Nephron (organoid): ENCODE results near the gene KDM3B.

Experiments used
- H3K27ac Mint-ChIP-seq, 3 experiments: 2 replicates each; pipeline ENCODE4 v1.8.0; 2020; ENCODE audit warnings: mixed read lengths in 3 of 3, mild to moderate bottlenecking in 2 of 3, moderate library complexity in 1 of 3
- H3K27me3 Mint-ChIP-seq: 2 replicates; pipeline ENCODE4 v1.8.0; 2021; ENCODE audit warnings: low read depth, mild to moderate bottlenecking, moderate library complexity, mixed read lengths
- H3K36me3 Mint-ChIP-seq: 2 replicates; pipeline ENCODE4 v1.8.0; 2020; ENCODE audit warnings: low read depth, mixed read lengths
- H3K4me1 Mint-ChIP-seq: 2 replicates; pipeline ENCODE4 v1.8.0; 2020; ENCODE audit warnings: mixed read lengths
- H3K4me3 Mint-ChIP-seq, 3 experiments: 2 replicates each; pipeline ENCODE4 v1.8.0; 2020; ENCODE audit warnings: mild to moderate bottlenecking in 3 of 3, mixed read lengths in 3 of 3, moderate library complexity in 2 of 3
- H3K9me3 Mint-ChIP-seq: 2 replicates; pipeline ENCODE4 v1.8.0; 2020; ENCODE audit warnings: mixed read lengths
- CTCF ChIP-seq, 3 experiments: fragments of 200-600 bp; sonication (generic); IDR thresholded peaks; one replicate each; pipeline ENCODE4 v1.5.0; 2021; ENCODE audit warnings: antibody characterized with exemption in 3 of 3; ENCODE audit not compliant: unreplicated experiment in 3 of 3

Gene KDM3B

GRCh38 chr5:138466125-138466899 lies 113.8 kb downstream of the KDM3B start:
- H3K9me3 Mint-ChIP-seq = no peaks in the 10 kb centered on the region
- peak overlapping the region in 2 of 3 experiments; percentile 49 to 60 for H3K27ac Mint-ChIP-seq
- no peak for TF ChIP-seq CTCF (IDR thresholded peaks at IDR 0.05; ENCODE audit: unreplicated experiment in 3 of 3)
- peaks cover 29% of the 10 kb centered on the region for H3K4me1 Mint-ChIP-seq
- peaks cover 25% of the 10 kb centered on the region for H3K36me3 Mint-ChIP-seq
- H3K4me3 Mint-ChIP-seq = peak overlapping the region; percentile 88 to 93 (median 92)
- peaks cover 29% of the 10 kb centered on the region for H3K27me3 Mint-ChIP-seq

- H3K27ac Mint-ChIP-seq = peak overlapping the region in 2 of 3 experiments; percentile 49 to 60
- peaks cover 29% of the 10 kb centered on the region for H3K27me3 Mint-ChIP-seq
- peaks cover 27% of the 10 kb centered on the region for H3K4me1 Mint-ChIP-seq
- peaks cover 25% of the 10 kb centered on the region for H3K36me3 Mint-ChIP-seq
- peak overlapping the region; percentile 88 to 93 (median 92) for H3K4me3 Mint-ChIP-seq
- TF ChIP-seq CTCF (IDR thresholded peaks at IDR 0.05; ENCODE audit: unreplicated experiment in 3 of 3) = no peak
- H3K9me3 Mint-ChIP-seq = no peaks in the 10 kb centered on the region
These were observed 114.6 kb downstream of the KDM3B start for GRCh38 chr5:138466900-138467710.

GRCh38 chr5:138467711-138468132 lies 115.2 kb downstream of the KDM3B start:
- H3K9me3 Mint-ChIP-seq = no peaks in the 10 kb centered on the region
- peaks cover 27% of the 10 kb centered on the region for H3K4me1 Mint-ChIP-seq
- H3K4me3 Mint-ChIP-seq = peak overlapping the region; percentile 88 to 93 (median 92)
- TF ChIP-seq CTCF (IDR thresholded peaks at IDR 0.05; ENCODE audit: unreplicated experiment in 3 of 3) = no peak
- H3K27me3 Mint-ChIP-seq = peaks cover 29% of the 10 kb centered on the region
- H3K36me3 Mint-ChIP-seq = peaks cover 25% of the 10 kb centered on the region
- H3K27ac Mint-ChIP-seq = peak overlapping the region in 1 of 3 experiments; percentile 53

- Mint-ChIP-seq H3K27me3 (peaks cover 29% of the 10 kb centered on the region), H3K4me1 (peaks cover 27% of the 10 kb centered on the region), H3K27ac (no peak overlapping the region), H3K4me3 (peak overlapping the region; percentile 88 to 93 (median 92)), H3K9me3 (no peaks in the 10 kb centered on the region), H3K36me3 (peaks cover 25% of the 10 kb centered on the region)
- no peak for TF ChIP-seq CTCF (IDR thresholded peaks at IDR 0.05; ENCODE audit: unreplicated experiment in 3 of 3)
These were observed 115.9 kb downstream of the KDM3B start for GRCh38 chr5:138468133-138468965.

GRCh38 chr5:138468966-138469539 lies 116.6 kb downstream of the KDM3B start:
- H3K9me3 Mint-ChIP-seq = no peaks in the 10 kb centered on the region
- peak overlapping the region; percentile 88 to 93 (median 92) for H3K4me3 Mint-ChIP-seq
- H3K27ac Mint-ChIP-seq = no peak overlapping the region
- peaks cover 25% of the 10 kb centered on the region for H3K36me3 Mint-ChIP-seq
- no peak for TF ChIP-seq CTCF (IDR thresholded peaks at IDR 0.05; ENCODE audit: unreplicated experiment in 3 of 3)
- peaks cover 29% of the 10 kb centered on the region for H3K27me3 Mint-ChIP-seq
- peaks cover 27% of the 10 kb centered on the region for H3K4me1 Mint-ChIP-seq
